Activated T-helper 9 cell treated with anti-CD3 and anti-CD28 coated beads, Interleukin-2, amount 50 U/mL, for 16 hours (primary cell): ENCODE results near the gene LPIN3.

Experiments
- DNase-seq: peaks from one replicate; pipeline ENCODE4 v3.0.0-alpha.2; 2020; ENCODE audit warnings: low read depth

Gene LPIN3

GRCh38 chr20:41327178-41327577, 13.4 kb upstream of the LPIN3 start:
- no peak for DNase-seq

DNA sequence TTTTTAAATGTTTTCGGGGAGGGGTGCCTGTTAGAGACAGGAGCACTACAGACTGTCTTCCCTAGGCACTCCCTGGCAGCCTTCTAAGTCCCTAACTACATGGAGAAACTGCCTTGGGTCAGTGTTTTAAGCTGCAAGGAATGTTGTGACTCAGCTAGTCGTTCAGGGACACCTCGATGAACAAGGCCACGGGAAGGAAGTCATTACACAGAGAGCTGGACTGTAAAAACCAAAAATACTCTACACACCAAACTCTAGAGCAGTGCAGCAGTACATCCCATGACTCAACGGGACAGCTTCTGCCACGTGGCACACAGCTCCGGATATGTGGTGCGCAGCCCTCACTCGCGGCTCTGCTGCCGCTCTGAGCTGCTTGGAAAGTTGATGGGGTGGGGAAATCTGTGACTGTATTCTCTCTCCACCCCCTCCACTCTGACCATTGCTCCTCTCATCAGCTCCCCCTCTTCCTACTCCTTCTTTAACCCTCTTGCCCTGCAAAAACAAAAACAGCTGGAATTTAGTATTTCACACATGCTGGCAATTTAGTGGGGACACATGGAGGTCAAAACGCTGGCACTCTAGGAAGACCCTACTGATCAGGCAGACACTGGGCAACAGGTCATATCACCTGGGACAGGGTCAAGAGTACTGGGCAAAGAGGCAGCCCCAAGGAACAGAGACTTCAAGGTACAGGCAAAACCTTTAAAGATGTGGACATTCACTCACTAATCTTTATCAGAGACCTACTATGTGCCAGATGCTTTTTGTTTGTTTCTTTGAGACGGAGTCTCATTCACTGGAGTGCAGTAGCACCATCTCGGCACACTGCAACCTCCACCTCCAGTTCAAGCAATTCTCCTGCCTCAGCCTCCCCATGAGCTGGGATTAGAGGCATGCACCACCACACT, 10.9 kb upstream of the LPIN3 start:
- peak; percentile 45 for DNase-seq

DNA sequence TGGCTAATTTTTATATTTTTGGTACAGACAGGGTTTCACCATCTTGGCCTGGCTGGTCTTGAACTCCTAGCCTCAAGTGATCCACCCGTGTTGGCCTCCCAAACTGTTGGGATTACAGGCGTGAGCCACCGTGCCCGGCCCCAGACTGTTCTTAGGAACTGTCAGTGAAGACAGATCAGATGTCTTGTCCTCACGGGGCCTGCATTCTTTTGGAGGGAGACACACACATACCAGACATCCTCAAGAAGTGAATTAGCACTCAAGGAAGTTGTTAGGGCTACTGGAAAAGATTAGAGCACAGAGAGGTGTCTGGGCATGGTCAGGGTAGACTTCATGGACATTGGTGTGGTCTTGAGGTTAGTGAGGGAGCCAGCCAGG, 10.3 kb upstream of the LPIN3 start:
- DNase-seq = no peak

DNA sequence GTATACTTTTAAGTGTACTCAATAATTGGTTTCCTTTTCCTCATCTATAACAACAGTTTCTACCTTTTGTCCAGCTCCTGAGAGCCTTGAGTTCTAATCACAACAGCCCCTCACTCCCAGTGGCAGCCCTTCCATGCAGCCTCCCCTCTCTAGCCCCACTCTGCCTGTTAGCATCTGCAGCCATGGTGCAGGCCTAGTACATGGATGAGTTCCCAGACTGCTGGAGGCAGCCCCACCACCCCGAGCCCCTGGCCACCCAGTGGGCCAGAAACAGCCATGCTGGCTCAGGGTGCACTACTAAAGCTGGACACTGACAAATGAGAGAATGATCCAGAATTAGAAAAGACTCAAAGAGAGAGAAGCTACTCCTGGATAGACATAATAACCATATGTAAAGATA, 9.7 kb upstream of the LPIN3 start:
- DNase-seq = no peak

GRCh38 chr20:41331731-41332130, 8.9 kb upstream of the LPIN3 start:
- DNase-seq = no peak

GRCh38 chr20:41334036-41334435, 6.6 kb upstream of the LPIN3 start:
- DNase-seq = no peak

- no peak for DNase-seq
Measured at GRCh38 chr20:41334443-41335421, 5.9 kb upstream of the LPIN3 start.

DNA sequence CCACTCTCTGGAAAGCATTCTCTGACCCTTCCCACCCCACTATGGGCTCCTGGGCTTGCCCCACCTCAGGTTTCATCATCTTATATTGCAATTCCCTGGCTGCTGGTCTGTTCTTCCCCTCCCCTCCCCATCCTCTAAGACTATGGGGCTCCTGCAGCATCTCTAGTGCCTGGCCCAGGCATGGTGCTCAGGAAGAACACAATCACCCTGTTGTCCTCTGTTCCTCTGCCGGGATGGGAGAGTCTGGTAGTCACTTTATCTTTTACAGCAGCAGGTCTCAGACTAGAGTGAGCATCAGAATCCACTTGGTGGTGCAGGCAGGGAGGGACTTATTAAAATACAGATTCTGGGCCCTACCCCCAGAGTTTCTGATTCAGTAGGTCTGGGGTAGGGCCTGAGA, 5.0 kb upstream of the LPIN3 start:
- DNase-seq = no peak

DNA sequence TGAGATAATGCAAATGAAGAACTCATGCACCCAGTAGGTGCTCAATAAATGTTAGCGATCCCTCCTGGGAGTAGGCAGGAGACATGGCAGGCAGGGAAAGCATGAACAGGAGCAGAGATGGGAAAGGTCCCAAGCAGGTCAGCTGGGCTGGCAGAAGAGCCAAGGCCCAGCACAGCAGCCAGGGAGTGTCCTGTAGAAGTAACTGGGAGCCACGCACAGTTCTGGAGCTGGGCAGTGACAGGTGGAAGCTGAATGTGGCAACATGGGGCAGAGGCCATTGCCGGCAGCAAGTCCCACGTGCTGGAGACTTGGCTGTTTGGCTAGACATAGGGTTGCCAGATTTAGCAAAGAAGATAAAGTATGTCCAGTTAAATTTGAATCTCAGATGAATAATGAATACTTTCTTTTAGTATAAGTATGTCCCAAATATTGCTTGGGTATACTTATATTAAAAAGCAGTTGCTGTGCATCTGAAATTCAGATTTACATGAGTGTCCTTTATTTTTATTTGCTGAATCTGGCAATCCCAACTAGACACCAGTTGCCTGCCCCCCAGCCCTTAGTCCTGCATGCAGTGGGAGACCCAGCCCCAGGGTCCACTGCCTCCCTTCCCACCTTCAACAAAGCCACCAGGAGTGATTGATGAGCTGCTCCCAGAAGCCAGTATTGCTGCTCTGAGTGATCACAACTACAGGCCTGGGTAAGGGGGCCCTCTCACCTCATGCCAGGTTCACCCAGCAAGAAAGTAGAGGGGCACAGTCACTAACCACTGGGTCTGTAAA, 3.7 kb upstream of the LPIN3 start:
- DNase-seq = no peak

- DNase-seq = peak; percentile 73
Measured at GRCh38 chr20:41339957-41340326, 679 bp upstream of the LPIN3 start.

- no peak for DNase-seq
Measured at GRCh38 chr20:41342474-41343464, 2.1 kb downstream of the LPIN3 start.

GRCh38 chr20:41344477-41344876, 3.9 kb downstream of the LPIN3 start:
- DNase-seq = no peak

- no peak for DNase-seq
Measured at GRCh38 chr20:41344938-41345728, 4.5 kb downstream of the LPIN3 start.

- DNase-seq = no peak
Measured at GRCh38 chr20:41345729-41346067, 5.1 kb downstream of the LPIN3 start.

GRCh38 chr20:41347523-41348429, 7.2 kb downstream of the LPIN3 start:
- no peak for DNase-seq

DNA sequence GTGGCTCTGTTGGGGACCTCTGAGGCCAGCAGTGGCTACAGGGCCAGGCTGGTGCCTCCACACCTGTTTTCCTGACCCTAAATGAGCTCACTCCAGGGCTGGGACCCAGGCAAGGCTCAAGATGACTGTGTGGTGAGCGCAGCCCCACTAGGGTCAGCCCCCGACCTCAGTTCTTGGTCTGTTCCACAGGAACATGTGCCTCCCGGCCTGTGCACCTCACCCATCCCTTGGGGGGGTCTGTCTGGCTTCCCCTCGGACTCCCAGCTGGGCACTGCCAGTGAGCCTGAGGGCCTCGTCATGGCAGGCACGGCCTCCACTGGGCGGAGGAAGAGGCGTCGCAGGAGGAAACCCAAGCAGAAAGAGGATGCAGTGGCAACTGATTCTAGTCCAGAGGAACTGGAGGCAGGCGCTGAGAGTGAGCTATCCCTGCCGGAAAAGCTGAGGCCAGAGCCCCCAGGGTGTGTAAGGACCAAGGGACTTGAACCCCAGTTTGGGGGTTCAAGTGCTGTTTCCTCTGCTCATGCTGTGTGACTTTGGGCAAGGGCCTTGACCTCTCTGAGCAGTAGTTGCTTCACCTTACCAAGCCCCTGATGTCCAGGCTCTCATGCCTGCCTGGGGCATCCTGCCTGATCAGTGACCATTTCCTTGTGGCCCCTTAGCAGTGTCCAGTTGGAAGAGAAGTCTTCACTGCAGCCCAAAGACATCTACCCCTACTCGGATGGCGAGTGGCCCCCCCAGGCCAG, 8.0 kb downstream of the LPIN3 start:
- DNase-seq = no peak

DNA sequence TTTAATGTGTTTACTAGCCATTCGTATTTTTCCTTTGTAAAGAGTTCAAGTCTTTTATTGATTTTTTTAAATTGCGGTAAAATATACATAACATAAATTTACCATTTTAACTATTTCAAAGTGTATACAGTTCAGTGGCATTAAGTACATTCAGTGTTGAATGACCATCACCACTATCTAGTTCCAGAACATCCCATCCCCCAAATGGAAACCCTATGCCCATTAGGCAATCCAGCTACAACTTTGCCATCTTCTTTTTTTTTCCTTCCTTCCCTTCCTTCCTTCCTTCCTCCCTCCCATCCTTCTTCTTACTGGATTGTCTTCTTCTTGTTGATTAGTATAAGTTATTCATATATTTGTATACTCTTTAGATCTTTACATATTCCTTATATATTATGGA, 8.6 kb downstream of the LPIN3 start:
- DNase-seq = no peak

DNA sequence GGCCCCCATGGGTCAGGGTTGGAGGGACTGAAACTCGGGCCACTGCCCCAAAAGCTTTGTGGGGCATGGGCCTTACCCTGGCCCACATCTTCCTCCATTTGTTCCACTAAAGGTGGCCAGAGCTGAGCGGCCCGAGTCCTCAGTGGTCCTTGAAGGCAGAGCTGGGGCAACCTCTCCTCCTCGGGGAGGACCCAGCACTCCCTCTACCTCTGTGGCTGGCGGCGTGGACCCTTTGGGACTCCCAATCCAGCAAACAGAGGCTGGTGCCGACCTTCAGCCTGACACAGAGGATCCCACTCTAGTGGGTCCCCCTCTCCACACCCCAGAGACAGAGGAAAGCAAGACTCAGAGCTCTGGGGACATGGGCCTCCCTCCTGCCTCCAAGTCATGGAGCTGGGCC, 9.3 kb downstream of the LPIN3 start:
- no peak for DNase-seq
